ENCODE data around the gene PLAAT2. TPM values are rescaled to one million over a fixed set of nuclear protein-coding genes. Genes with fewer than 3 reads are reported as not detected.

The PLAAT2 gene
- total RNA-seq, 1 experiment from 2014 or later: 1.2 TPM

- no peaks in the 10 kb centered on the region for H3K36me3 ChIP-seq (ENCODE audit: control insufficient read depth, insufficient read depth, low read length)
- Mint-ChIP-seq H3K4me3 (ENCODE audit: unreplicated experiment) (no peak overlapping the region), H3K9me3 (ENCODE audit: unreplicated experiment) (peaks cover 14% of the 10 kb centered on the region), H3K36me3 (ENCODE audit: insufficient read depth, unreplicated experiment) (no peaks in the 10 kb centered on the region), H3K27me3 (ENCODE audit: insufficient read depth, unreplicated experiment) (no peaks in the 10 kb centered on the region), H3K27ac (ENCODE audit: unreplicated experiment) (no peak overlapping the region), H3K4me1 (ENCODE audit: low read depth, unreplicated experiment) (no peaks in the 10 kb centered on the region)
- no peak overlapping the region for H3K4me3 ChIP-seq (ENCODE audit: low read depth, low read length)
- H3K9me3 ChIP-seq: no peaks in the 10 kb centered on the region
- H3K27me3 ChIP-seq (replicated peaks; ENCODE audit: control insufficient read depth, insufficient read depth, low read length): no peaks in the 10 kb centered on the region
- no peak for DNase-seq
- POLR2A ChIA-PET: no interaction called here
- TF ChIP-seq CTCF (IDR thresholded peaks at IDR 0.05; ENCODE audit: insufficient read depth in 1 of 2, low read depth in 1 of 2, low read length in 1 of 2, severe bottlenecking in 1 of 2, unreplicated experiment in 1 of 2): no peak
- peaks cover 7% of the 10 kb centered on the region for H3K4me1 ChIP-seq
- BruUV-seq (replicated peaks): no TSS peak
- intact Hi-C loops (cut with micrococcal nuclease; ENCODE audit: unreplicated experiment): no loop called here
- CTCF ChIA-PET: interaction anchor here (1.2 to 2.5 kb wide), 4 partner anchors 14 to 86 kb away, joined by 4 to 22 read pairs (median 12); partner anchors contain the start of gene PLAAT5
Observed at GRCh38 chr11:63507511-63507910, 55.7 kb downstream of the PLAAT2 start.

GRCh38 chr11:63506876-63507275 is 56.3 kb downstream of the PLAAT2 start:
- Mint-ChIP-seq H3K27me3 (ENCODE audit: insufficient read depth, unreplicated experiment) (no peaks in the 10 kb centered on the region), H3K4me3 (ENCODE audit: unreplicated experiment) (no peak overlapping the region), H3K36me3 (ENCODE audit: insufficient read depth, unreplicated experiment) (no peaks in the 10 kb centered on the region), H3K9me3 (ENCODE audit: unreplicated experiment) (peaks cover 18% of the 10 kb centered on the region), H3K27ac (ENCODE audit: unreplicated experiment) (no peak overlapping the region), H3K4me1 (ENCODE audit: low read depth, unreplicated experiment) (peaks cover 6% of the 10 kb centered on the region)
- H3K27me3 ChIP-seq (replicated peaks; ENCODE audit: control insufficient read depth, insufficient read depth, low read length): no peaks in the 10 kb centered on the region
- H3K4me1 ChIP-seq: peaks cover 7% of the 10 kb centered on the region
- no peak for TF ChIP-seq CTCF (IDR thresholded peaks at IDR 0.05; ENCODE audit: insufficient read depth in 1 of 2, low read depth in 1 of 2, low read length in 1 of 2, severe bottlenecking in 1 of 2, unreplicated experiment in 1 of 2)
- no peak overlapping the region for H3K4me3 ChIP-seq (ENCODE audit: low read depth, low read length)
- DNase-seq: no peak
- no TSS peak for BruUV-seq (replicated peaks)
- POLR2A ChIA-PET: no interaction called here
- CTCF ChIA-PET: interaction anchor here (1.0 to 2.5 kb wide), 2 partner anchors 16 to 28 kb away, joined by 4 to 22 read pairs; partner anchors contain the start of gene PLAAT5
- intact Hi-C loops (cut with micrococcal nuclease; ENCODE audit: unreplicated experiment): no loop called here
- no peaks in the 10 kb centered on the region for H3K9me3 ChIP-seq
- no peaks in the 10 kb centered on the region for H3K36me3 ChIP-seq (ENCODE audit: control insufficient read depth, insufficient read depth, low read length)

GRCh38 chr11:63505857-63506528 is 57.2 kb downstream of the PLAAT2 start, which contains the start of gene LGALS12:
TSS of gene LGALS12 (plus strand) at chr11:63506084. CDS start at chr11:63506459, 375 bp downstream.
- H3K36me3 Mint-ChIP-seq (ENCODE audit: insufficient read depth, unreplicated experiment): no peaks in the 10 kb centered on the region
- ChIA-PET CTCF (interaction anchor here (1.0 kb wide), 1 partner anchor 27 kb away, joined by 4 read pairs; no protein-coding TSS in a partner anchor), POLR2A (no interaction called here)

More at GRCh38 chr11:63505857-63506528, 57.2 kb downstream of the PLAAT2 start, which contains the start of gene LGALS12:
- Mint-ChIP-seq H3K27me3 (ENCODE audit: insufficient read depth, unreplicated experiment) (no peaks in the 10 kb centered on the region), H3K4me1 (ENCODE audit: low read depth, unreplicated experiment) (peaks cover 7% of the 10 kb centered on the region), H3K27ac (ENCODE audit: unreplicated experiment) (no peak within 1 kb of the TSS), H3K4me3 (ENCODE audit: unreplicated experiment) (no peak within 1 kb of the TSS), H3K9me3 (ENCODE audit: unreplicated experiment) (peaks cover 18% of the 10 kb centered on the region)
- intact Hi-C loops (cut with micrococcal nuclease; ENCODE audit: unreplicated experiment): no loop called here
- no peaks in the 10 kb centered on the region for H3K36me3 ChIP-seq (ENCODE audit: control insufficient read depth, insufficient read depth, low read length)
- no peaks in the 10 kb centered on the region for H3K27me3 ChIP-seq (replicated peaks; ENCODE audit: control insufficient read depth, insufficient read depth, low read length)
- H3K9me3 ChIP-seq: no peaks in the 10 kb centered on the region
- H3K4me1 ChIP-seq: peaks cover 7% of the 10 kb centered on the region
- TF ChIP-seq CTCF (IDR thresholded peaks at IDR 0.05; ENCODE audit: insufficient read depth in 1 of 2, low read depth in 1 of 2, low read length in 1 of 2, severe bottlenecking in 1 of 2, unreplicated experiment in 1 of 2): no peak
- H3K4me3 ChIP-seq (ENCODE audit: low read depth, low read length): no peak within 1 kb of the TSS
- no peak for DNase-seq
- no TSS peak for BruUV-seq (replicated peaks)

All from Caco-2 (cell line).